ENCODE results near the gene BRD3OS.

The BRD3OS gene

GRCh38 chr9:134053941-134054761, 28.9 kb downstream of the BRD3OS start:
- DNase-seq, result no peak

GRCh38 chr9:134054891-134055811, 29.9 kb downstream of the BRD3OS start:
- no peak for DNase-seq

- peak; percentile 59 for DNase-seq
Observed at GRCh38 chr9:134055981-134056461, 30.7 kb downstream of the BRD3OS start.

- no peak for DNase-seq
Observed at GRCh38 chr9:134056483-134057306, 31.4 kb downstream of the BRD3OS start.

- no peak for DNase-seq
Observed at GRCh38 chr9:134057307-134057657, 32.0 kb downstream of the BRD3OS start.

GRCh38 chr9:134057751-134058701, 32.7 kb downstream of the BRD3OS start:
- no peak for DNase-seq

- DNase-seq, result no peak
Observed at GRCh38 chr9:134058716-134059115, 33.4 kb downstream of the BRD3OS start.

GRCh38 chr9:134059188-134059641, 33.9 kb downstream of the BRD3OS start:
- DNase-seq, result no peak

GRCh38 chr9:134059661-134060395, 34.5 kb downstream of the BRD3OS start:
- DNase-seq, result no peak

- DNase-seq, result no peak
Observed at GRCh38 chr9:134060546-134060945, 35.3 kb downstream of the BRD3OS start.

GRCh38 chr9:134061019-134061687, 35.9 kb downstream of the BRD3OS start:
- no peak for DNase-seq

GRCh38 chr9:134061688-134062371, 36.5 kb downstream of the BRD3OS start:
- DNase-seq, result no peak

GRCh38 chr9:134062461-134063087, 37.3 kb downstream of the BRD3OS start:
- no peak for DNase-seq

GRCh38 chr9:134063088-134063570, 37.8 kb downstream of the BRD3OS start:
- DNase-seq, result no peak

GRCh38 chr9:134063571-134064450, 38.5 kb downstream of the BRD3OS start:
- no peak for DNase-seq

GRCh38 chr9:134064711-134065110, 39.4 kb downstream of the BRD3OS start:
- no peak for DNase-seq

- peak; percentile 48 for DNase-seq
Observed at GRCh38 chr9:134065612-134066419, 40.5 kb downstream of the BRD3OS start.
